ENCODE results near the gene ATP1A2. TPM values are rescaled to one million over a fixed set of nuclear protein-coding genes. Genes with fewer than 3 reads are reported as not detected.

Gene ATP1A2
- total RNA-seq, 2 donors from 2014 or later: 146 to 228 TPM

DNA sequence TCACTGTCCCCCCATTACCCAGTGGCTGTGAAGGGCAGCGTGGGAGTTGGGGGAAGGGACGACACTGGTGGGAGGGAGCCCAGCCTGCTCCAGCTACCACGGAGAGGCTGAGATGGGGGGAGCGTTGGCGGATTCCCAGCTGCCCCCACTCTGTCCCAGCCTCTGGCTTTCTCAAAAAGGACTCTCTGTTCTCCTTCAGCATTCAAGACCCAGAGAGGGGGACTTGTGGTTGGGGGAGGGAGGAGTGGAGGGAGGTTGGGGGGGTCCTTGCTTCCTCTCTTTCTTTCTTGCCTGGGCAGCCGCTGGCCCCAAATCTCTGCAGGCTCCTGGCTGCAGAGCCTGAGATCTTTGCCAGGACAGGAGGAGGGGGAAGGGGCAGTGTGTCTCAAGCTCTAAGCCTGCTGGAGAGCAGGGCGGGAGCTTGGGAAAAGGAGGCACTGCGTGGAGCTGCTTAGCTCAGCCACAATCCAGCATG is 2.2 kb downstream of the ATP1A2 start:
- Histone ChIP-seq H3K4me3 (peak overlapping the region; percentile 54 to 62), H3K9me3 (no peaks in the 10 kb centered on the region), H3K27me3 (no peaks in the 10 kb centered on the region), H3K27ac (peak overlapping the region; percentile 67 to 90), H3K36me3 (peaks cover 26% of the 10 kb centered on the region), H3K4me1 (peaks cover 0 to 48% of the 10 kb centered on the region in 2 donors)
- TF ChIP-seq, protein P1, sequence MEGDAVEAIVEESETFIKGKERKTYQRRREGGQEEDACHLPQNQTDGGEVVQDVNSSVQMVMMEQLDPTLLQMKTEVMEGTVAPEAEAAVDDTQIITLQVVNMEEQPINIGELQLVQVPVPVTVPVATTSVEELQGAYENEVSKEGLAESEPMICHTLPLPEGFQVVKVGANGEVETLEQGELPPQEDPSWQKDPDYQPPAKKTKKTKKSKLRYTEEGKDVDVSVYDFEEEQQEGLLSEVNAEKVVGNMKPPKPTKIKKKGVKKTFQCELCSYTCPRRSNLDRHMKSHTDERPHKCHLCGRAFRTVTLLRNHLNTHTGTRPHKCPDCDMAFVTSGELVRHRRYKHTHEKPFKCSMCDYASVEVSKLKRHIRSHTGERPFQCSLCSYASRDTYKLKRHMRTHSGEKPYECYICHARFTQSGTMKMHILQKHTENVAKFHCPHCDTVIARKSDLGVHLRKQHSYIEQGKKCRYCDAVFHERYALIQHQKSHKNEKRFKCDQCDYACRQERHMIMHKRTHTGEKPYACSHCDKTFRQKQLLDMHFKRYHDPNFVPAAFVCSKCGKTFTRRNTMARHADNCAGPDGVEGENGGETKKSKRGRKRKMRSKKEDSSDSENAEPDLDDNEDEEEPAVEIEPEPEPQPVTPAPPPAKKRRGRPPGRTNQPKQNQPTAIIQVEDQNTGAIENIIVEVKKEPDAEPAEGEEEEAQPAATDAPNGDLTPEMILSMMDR (IDR thresholded peaks at IDR 0.05): no peak
- DNase-seq (ENCODE audit: low spot score): no peak

DNA sequence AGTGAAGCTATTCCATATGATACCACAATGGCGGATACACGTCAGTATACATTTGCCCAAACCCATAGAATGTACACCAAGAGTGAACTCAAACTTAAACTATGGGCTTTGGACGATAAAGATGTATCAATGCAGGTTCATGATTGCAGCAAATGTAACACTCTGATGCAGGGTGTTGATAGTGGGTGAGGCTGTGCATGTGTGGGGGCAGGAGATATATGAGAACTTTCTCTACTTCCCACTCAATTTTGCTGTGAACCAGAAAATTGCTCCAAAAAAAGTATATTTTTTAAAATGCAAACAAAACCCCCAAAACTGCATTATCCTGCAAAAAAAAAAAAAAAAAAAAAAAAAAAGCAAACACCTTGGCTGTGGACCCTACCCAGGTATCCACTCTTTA is 3.4 kb downstream of the ATP1A2 start:
- DNase-seq (ENCODE audit: low spot score): no peak
- Histone ChIP-seq H3K27me3 (no peaks in the 10 kb centered on the region), H3K27ac (peak overlapping the region in 1 of 2 donors; percentile 90), H3K4me1 (peaks cover 0 to 41% of the 10 kb centered on the region in 2 donors), H3K4me3 (no peak overlapping the region), H3K36me3 (peaks cover 30% of the 10 kb centered on the region), H3K9me3 (no peaks in the 10 kb centered on the region)
- TF ChIP-seq, protein P1 (IDR thresholded peaks at IDR 0.05): no peak

GRCh38 chr1:160120797-160121196 is 5.2 kb downstream of the ATP1A2 start:
- TF ChIP-seq, protein P1 (IDR thresholded peaks at IDR 0.05): no peak
- Histone ChIP-seq H3K36me3 (peaks cover 40% of the 10 kb centered on the region), H3K27ac (no peak overlapping the region), H3K4me3 (no peak overlapping the region), H3K4me1 (peaks cover 0 to 42% of the 10 kb centered on the region in 2 donors), H3K27me3 (no peaks in the 10 kb centered on the region), H3K9me3 (no peaks in the 10 kb centered on the region)
- DNase-seq (ENCODE audit: low spot score): no peak

DNA sequence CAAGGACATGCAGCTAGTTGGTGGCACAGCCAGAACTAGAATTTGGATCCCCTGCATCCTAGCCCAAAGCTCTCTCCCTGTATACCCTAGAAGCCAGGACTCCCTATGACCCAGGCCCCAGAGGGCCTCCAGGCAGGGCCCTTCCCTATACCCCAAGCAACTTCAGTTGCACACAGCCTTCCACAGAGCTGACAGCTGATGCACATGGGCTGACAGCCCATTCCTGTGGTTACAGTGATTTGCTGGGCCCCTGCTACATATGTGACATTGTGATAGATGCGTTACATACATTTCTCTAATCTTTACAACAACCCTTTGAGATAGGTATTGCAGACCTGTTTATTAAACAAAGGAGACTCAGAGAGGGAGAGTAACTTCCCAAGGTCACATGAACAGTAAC is 5.8 kb downstream of the ATP1A2 start:
- Histone ChIP-seq H3K27me3 (no peaks in the 10 kb centered on the region), H3K4me1 (peaks cover 0 to 42% of the 10 kb centered on the region in 2 donors), H3K9me3 (no peaks in the 10 kb centered on the region), H3K4me3 (no peak overlapping the region), H3K27ac (no peak overlapping the region), H3K36me3 (peaks cover 46% of the 10 kb centered on the region)
- DNase-seq (ENCODE audit: low spot score): no peak
- TF ChIP-seq, protein P1 (IDR thresholded peaks at IDR 0.05): no peak

- H3K27ac ChIP-seq: peak overlapping the region in 1 of 2 donors; percentile 65
- DNase-seq (ENCODE audit: low spot score): no peak
- no peak overlapping the region for H3K4me3 ChIP-seq
- no peaks in the 10 kb centered on the region for H3K9me3 ChIP-seq
- peaks cover 0 to 38% of the 10 kb centered on the region in 2 donors for H3K4me1 ChIP-seq
- H3K36me3 ChIP-seq: peaks cover 63% of the 10 kb centered on the region
- no peaks in the 10 kb centered on the region for H3K27me3 ChIP-seq
- TF ChIP-seq, protein P1 (IDR thresholded peaks at IDR 0.05): no peak
These were observed 7.5 kb downstream of the ATP1A2 start for GRCh38 chr1:160122978-160123495.

DNA sequence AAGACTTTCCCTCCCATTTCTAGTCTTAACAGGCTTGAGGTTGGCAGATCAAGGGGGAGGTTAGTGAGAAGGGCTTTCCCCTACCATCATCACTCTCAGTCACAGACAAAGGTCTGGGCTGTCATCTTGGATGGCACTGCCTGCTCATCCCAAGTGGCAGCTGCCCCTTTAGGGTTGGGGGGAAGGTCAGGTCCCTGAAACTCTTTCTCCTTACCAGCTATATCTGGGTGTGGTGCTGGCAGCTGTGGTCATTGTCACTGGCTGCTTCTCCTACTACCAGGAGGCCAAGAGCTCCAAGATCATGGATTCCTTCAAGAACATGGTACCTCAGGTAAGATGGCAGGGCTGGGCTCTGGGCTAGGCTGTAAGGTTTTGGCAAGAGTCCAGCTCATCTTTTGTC is 8.2 kb downstream of the ATP1A2 start:
- H3K27me3 ChIP-seq: no peaks in the 10 kb centered on the region
- TF ChIP-seq, protein P1 (IDR thresholded peaks at IDR 0.05): no peak
- no peak overlapping the region for H3K4me3 ChIP-seq
- peak overlapping the region in 1 of 2 donors; percentile 65 for H3K27ac ChIP-seq
- peaks cover 63% of the 10 kb centered on the region for H3K36me3 ChIP-seq
- H3K9me3 ChIP-seq: no peaks in the 10 kb centered on the region
- DNase-seq (ENCODE audit: low spot score): no peak
- H3K4me1 ChIP-seq: peaks cover 0 to 38% of the 10 kb centered on the region in 2 donors
